Transverse colon (tissue), 4 donors: ENCODE data around the gene CCN6. TPM values are rescaled to one million over a fixed set of nuclear protein-coding genes. Genes with fewer than 3 reads are reported as not detected.

ENCODE experiments used
- DNase-seq: peaks from one replicate; pipeline ENCODE4 v3.0.0-alpha.2; 2019
- H3K27ac ChIP-seq, 4 donors: fragments of 200-600 bp; sonication (generic); 2 replicates each; pipeline ENCODE4 v1.5.1; 2016 to 2018; ENCODE audit warnings: inconsistent platforms in 4 of 4
- H3K27me3 ChIP-seq: fragments of 200-600 bp; sonication (generic); 2 replicates; pipeline ENCODE4 v1.5.1; 2017; ENCODE audit warnings: inconsistent platforms
- H3K36me3 ChIP-seq, 4 donors: fragments of 200-600 bp; sonication (generic); 2 replicates each; pipeline ENCODE4 v1.5.1; 2017 to 2019; ENCODE audit warnings: inconsistent platforms in 4 of 4
- H3K4me1 ChIP-seq, 4 donors: fragments of 200-600 bp; sonication (generic); 2 replicates each; pipeline ENCODE4 v1.5.1; 2017 to 2020; ENCODE audit warnings: inconsistent platforms in 4 of 4
- H3K4me3 ChIP-seq, 4 donors: fragments of 200-600 bp; sonication (generic); 1 replicate in 1 of 4; 2 replicates in 3 of 4; pipeline versions ENCODE4 v1.5.1 to v1.6.1; 2017 to 2019; ENCODE audit warnings: inconsistent platforms in 4 of 4
- H3K9me3 ChIP-seq, 2 donors: fragments of 200-600 bp; sonication (generic); 2 replicates each; pipeline ENCODE4 v1.5.1; 2017 to 2019; ENCODE audit warnings: inconsistent platforms in 2 of 2
- CTCF ChIP-seq, 5 experiments: fragments of 200-600 bp in 3 of 5; fragments of 450-650 bp in 2 of 5; sonication (generic) in 3 of 5; IDR thresholded peaks; 1 replicate in 2 of 5; 2 replicates in 3 of 5; pipeline ENCODE4 v1.5.1; 2016 to 2017; ENCODE audit warnings: antibody characterized with exemption in 5 of 5, inconsistent platforms in 3 of 5, mild to moderate bottlenecking in 2 of 5, moderate library complexity in 1 of 5
- EP300 ChIP-seq: sonication (generic); formaldehyde crosslinking; IDR thresholded peaks from one replicate; pipeline ENCODE4 v1.6.1; 2017; ENCODE audit warnings: antibody characterized with exemption, low read depth
- POLR2A ChIP-seq: fragments of 450-650 bp; IDR thresholded peaks from one replicate; pipeline ENCODE4 v1.6.1; 2016; ENCODE audit warnings: antibody characterized with exemption, mild to moderate bottlenecking, moderate library complexity
- POLR2AphosphoS5 ChIP-seq, 3 donors: sonication (generic); formaldehyde crosslinking; IDR thresholded peaks; one replicate each; pipeline ENCODE4 v1.6.1; 2016; ENCODE audit warnings: antibody characterized with exemption in 3 of 3
- WGBS, 2 donors: methylation state at CpG; one replicate each; pipeline ENCODE4 v1.1.5; 2018; ENCODE audit warnings: low coverage in 1 of 2; 5-methylcytosine and 5-hydroxymethylcytosine counted together
- in situ Hi-C, 4 donors: fragments of 200-750 bp; cut with MboI; loops; one replicate each; pipeline versions ENCODE4 v1.15.0 to v1.15.1; 2017; ENCODE audit warnings: low sequenced_read_pairs in 3 of 4, low pct_ligation_motif_present in 1 of 4, low pct_unique_long_range_greater_than_20kb in 1 of 4
- intact Hi-C: fragments of 100-400 bp; cut with DNase I; formaldehyde crosslinking; loops from one replicate; pipeline ENCODE4 v1.15.1; 2023; ENCODE audit warnings: low total_unique reads
- total RNA-seq, 4 donors: library from RNA; depleted of rRNA; stranded (reverse); fragments of >200 nt; gene quantifications; one replicate each; pipeline ENCODE4 v1.1.0, GENCODE V29; 2016

Gene CCN6
- total RNA-seq, 4 donors from 2014 or later, result not detected

DNA sequence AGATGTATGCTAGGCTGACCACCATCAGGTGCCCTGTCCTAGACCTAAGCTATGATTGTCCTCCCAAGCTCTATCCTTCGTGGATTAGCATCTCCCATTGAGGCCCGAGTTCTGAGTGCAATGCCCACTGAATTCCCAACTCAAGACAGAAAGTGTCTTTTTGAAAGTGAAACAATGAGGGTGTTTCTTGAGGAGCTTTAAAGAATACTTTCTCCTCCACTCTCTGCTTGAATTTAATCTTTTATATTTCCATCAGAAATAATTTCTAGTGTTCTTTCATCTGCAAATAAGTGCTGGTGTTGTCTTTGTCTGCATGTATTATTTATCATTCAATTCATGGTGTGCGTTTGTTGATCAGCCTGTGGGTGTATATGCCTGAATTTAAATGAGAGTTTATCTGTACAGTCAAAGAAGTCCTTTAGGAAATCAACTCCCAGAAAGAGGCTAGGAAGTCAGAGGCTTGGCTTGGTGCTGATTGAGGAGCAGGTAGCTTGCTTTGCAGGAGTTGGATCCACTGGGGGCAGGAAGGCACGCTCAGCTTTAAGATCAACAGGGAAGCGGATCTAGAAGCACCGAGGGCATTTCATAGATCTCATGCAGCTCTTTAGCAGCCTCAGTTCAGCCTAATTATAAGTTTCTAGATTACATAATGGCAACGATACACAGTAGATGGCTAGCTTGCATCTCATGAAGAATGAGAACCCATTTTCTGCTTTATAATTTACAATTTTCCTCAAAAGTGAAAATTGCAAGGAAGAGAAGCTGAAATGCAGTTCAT lies 36.0 kb upstream of the CCN6 start:
- TF ChIP-seq CTCF (IDR thresholded peaks at IDR 0.05) (no peak), EP300 (no peak), POLR2AphosphoS5 (IDR thresholded peaks at IDR 0.05) (no peak), POLR2A (no peak)
- Histone ChIP-seq H3K4me1 (peaks cover 0 to 13% (median 5%) of the 10 kb centered on the region in 4 donors), H3K9me3 (no peaks in the 10 kb centered on the region), H3K27ac (peak overlapping the region in 3 of 4 donors; percentile 14 to 49 (median 22)), H3K36me3 (no peaks in the 10 kb centered on the region), H3K4me3 (no peak overlapping the region), H3K27me3 (no peaks in the 10 kb centered on the region)
- in situ Hi-C loops, result no loop called here
- no peak for DNase-seq
- 65 to 77% methylated on average over 5 to 7 of the region's 7 CpGs for WGBS, 2 donors
- intact Hi-C loops, result no loop called here

DNA sequence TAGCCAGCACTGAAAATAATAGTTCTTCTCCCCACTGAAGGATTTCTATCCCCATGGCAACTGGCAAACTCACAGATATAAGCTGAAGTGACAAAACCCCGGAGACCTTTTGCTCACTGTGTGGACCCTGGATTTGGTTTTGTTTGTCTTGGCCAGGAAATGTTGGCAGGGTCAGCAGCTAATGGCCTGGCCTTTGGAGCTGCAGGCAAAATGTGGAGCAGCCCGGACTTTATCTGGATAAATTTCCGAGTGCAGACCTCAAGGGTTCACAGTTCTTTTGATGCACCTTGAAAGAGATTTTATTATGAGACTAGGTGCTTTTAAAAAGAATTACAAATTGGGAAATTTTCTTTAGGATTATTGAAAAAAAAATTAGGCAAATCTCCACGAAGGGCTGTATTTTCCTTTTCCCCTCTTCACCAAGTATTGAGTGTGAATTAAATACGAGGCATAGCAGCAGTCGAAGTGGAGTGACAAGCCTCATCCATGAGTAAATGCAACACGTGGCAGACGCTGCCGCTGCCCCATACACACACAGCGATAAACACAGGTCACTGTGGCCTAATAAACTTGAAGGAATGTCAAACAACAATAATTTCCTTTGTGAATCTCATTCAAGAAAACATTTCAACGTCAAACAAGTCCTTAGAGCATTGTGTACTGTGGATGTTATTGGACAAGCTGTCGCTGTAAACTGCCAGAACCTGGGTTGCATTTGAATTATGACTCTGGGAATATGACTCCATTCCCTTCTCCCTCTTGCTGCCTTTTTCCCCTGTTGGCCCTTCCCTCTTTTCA lies 35.1 kb upstream of the CCN6 start:
- DNase-seq, result no peak
- no peaks in the 10 kb centered on the region for H3K36me3 ChIP-seq
- 47 to 67% methylated on average over 8 to 12 of the region's 12 CpGs for WGBS, 2 donors
- peaks cover 0 to 13% (median 5%) of the 10 kb centered on the region in 4 donors for H3K4me1 ChIP-seq
- in situ Hi-C loops (no loop called here), intact Hi-C loops (no loop called here)
- TF ChIP-seq EP300, result no peak
- TF ChIP-seq POLR2AphosphoS5 (IDR thresholded peaks at IDR 0.05), result peak in 1 of 3 donors; percentile 54
- no peak for TF ChIP-seq CTCF (IDR thresholded peaks at IDR 0.05)
- no peak for TF ChIP-seq POLR2A
- H3K27me3 ChIP-seq, result no peaks in the 10 kb centered on the region
- no peak overlapping the region for H3K4me3 ChIP-seq
- no peaks in the 10 kb centered on the region for H3K9me3 ChIP-seq
- peak overlapping the region in 2 of 4 donors; percentile 22 to 49 for H3K27ac ChIP-seq

- TF ChIP-seq CTCF (IDR thresholded peaks at IDR 0.05) (no peak), EP300 (no peak), POLR2AphosphoS5 (IDR thresholded peaks at IDR 0.05) (no peak), POLR2A (no peak)
- intact Hi-C loops, result no loop called here
- Histone ChIP-seq H3K9me3 (no peaks in the 10 kb centered on the region), H3K36me3 (no peaks in the 10 kb centered on the region), H3K4me1 (peaks cover 0 to 8% (median 3%) of the 10 kb centered on the region in 4 donors), H3K27ac (peak overlapping the region in 2 of 4 donors; percentile 20 to 42), H3K27me3 (no peaks in the 10 kb centered on the region), H3K4me3 (no peak overlapping the region)
- 95 to 100% methylated on average over 1 of the region's 1 CpG for WGBS, 2 donors
- DNase-seq, result no peak
- in situ Hi-C loops, result no loop called here
Measured at GRCh38 chr6:112019589-112019988, 34.3 kb upstream of the CCN6 start.

GRCh38 chr6:112021691-112022310 lies 32.1 kb upstream of the CCN6 start:
- Histone ChIP-seq H3K27me3 (no peaks in the 10 kb centered on the region), H3K4me3 (no peak overlapping the region), H3K27ac (no peak overlapping the region), H3K36me3 (no peaks in the 10 kb centered on the region), H3K4me1 (peaks cover 0 to 4% (median 0%) of the 10 kb centered on the region in 4 donors), H3K9me3 (no peaks in the 10 kb centered on the region)
- WGBS, 2 donors, result 50 to 59% methylated on average over 2 to 6 of the region's 6 CpGs
- TF ChIP-seq EP300, result no peak
- no peak for TF ChIP-seq POLR2A
- no peak for TF ChIP-seq POLR2AphosphoS5 (IDR thresholded peaks at IDR 0.05)
- no peak for TF ChIP-seq CTCF (IDR thresholded peaks at IDR 0.05)
- intact Hi-C loops (no loop called here), in situ Hi-C loops (no loop called here)
- no peak for DNase-seq
